Kidney (tissue), 14 donors: Measurements from ENCODE around the gene FARP2. TPM values are rescaled to one million over a fixed set of nuclear protein-coding genes. Genes with fewer than 3 reads are reported as not detected.

Experiments used
- DNase-seq, 5 donors: peaks; one replicate each; pipeline ENCODE4 v3.0.0-alpha.2; 2013 to 2020
- FAIRE-seq: peaks from 2 replicates; lab custom pipeline; 2012; peaks lifted over from hg19 to GRCh38; lab: Jason Lieb, UNC
- H3K27ac ChIP-seq, 2 donors: one replicate each; pipeline ENCODE4 v1.7.0; 2013; ENCODE audit warnings: low read depth in 2 of 2, low read length in 2 of 2, inconsistent platforms in 1 of 2
- H3K27me3 ChIP-seq: one replicate; pipeline ENCODE4 v1.7.1; 2013; ENCODE audit warnings: low read length, inconsistent platforms; ENCODE audit not compliant: control insufficient read depth, insufficient read depth
- H3K36me3 ChIP-seq, 3 donors: one replicate each; pipeline versions ENCODE4 v1.7.0 to v1.7.1; 2013; ENCODE audit warnings: low read length in 3 of 3, control low read depth in 1 of 3, inconsistent platforms in 1 of 3; ENCODE audit not compliant: insufficient read depth in 3 of 3, control insufficient read depth in 2 of 3
- H3K4me1 ChIP-seq, 3 donors: one replicate each; pipeline versions ENCODE4 v1.7.0 to v1.7.1; 2013; ENCODE audit warnings: low read length in 3 of 3, inconsistent platforms in 1 of 3, low read depth in 1 of 3; ENCODE audit not compliant: control insufficient read depth in 2 of 3, insufficient read depth in 2 of 3
- H3K4me3 ChIP-seq, 3 donors: one replicate each; pipeline versions ENCODE4 v1.7.0 to v1.8.1; 2013; ENCODE audit warnings: low read length in 3 of 3, control low read depth in 1 of 3, inconsistent platforms in 1 of 3
- H3K9ac ChIP-seq, 3 donors: one replicate each; pipeline versions ENCODE4 v1.7.0 to v1.7.1; 2013; ENCODE audit warnings: low read length in 3 of 3, control low read depth in 1 of 3, inconsistent platforms in 1 of 3
- H3K9me3 ChIP-seq, 3 donors: one replicate each; pipeline versions ENCODE4 v1.7.0 to v1.7.1; 2013; ENCODE audit warnings: low read length in 3 of 3, control low read depth in 1 of 3, inconsistent platforms in 1 of 3; ENCODE audit not compliant: control insufficient read depth in 2 of 3, insufficient read depth in 1 of 3
- CTCF ChIP-seq: IDR thresholded peaks from 3 replicates; pipeline ENCODE4 v1.5.1; 2012; ENCODE audit warnings: mild to moderate bottlenecking, moderate library complexity, borderline replicate concordance; ENCODE audit not compliant: insufficient read depth; ENCODE audit errors: extremely low read depth
- intact Hi-C: fragments of 100-400 bp; cut with DNase I; formaldehyde crosslinking; loops from one replicate; pipeline ENCODE4 v1.11.1; 2022
- polyA plus RNA-seq: library from polyadenylated mRNA; stranded (reverse); fragments of 350-450 nt; fragmentation: Illumina TruSeq; extraction: RNeasy Lipid Tissue Mini Kit (QIAGEN cat#74804); gene quantifications from one replicate; pipeline ENCODE4 v1.2.3, GENCODE V29; 2014; ENCODE audit warnings: low read depth, low replicate concordance; ENCODE audit not compliant: insufficient read depth
- total RNA-seq: library from RNA; stranded (reverse); fragmentation: NEBNext Ultra II Directional; extraction: Animal tissue kit (Norgen Biotek cat#: 25700); gene quantifications from one replicate; pipeline ENCODE4 v1.2.1, GENCODE V29; 2021
- donor health status: control.
- donor health status: control.
- donor health status: control.
- donor health status: control.
- donor health status: control.
- donor health status: DM: yes; HTN: yes; CAD: no.
- donor health status: Normal renal cell carcinoma (clear cell type).

Gene FARP2
- total and polyA plus RNA-seq, 2 donors from 2014 or later: 20.3 to 50.5 TPM

- peaks cover 6 to 8% (median 6%) of the 10 kb centered on the region in 3 donors for H3K36me3 ChIP-seq
- intact Hi-C loops: no loop called here
- DNase-seq (no peak), FAIRE-seq (no peak)
- H3K4me3 ChIP-seq: no peak overlapping the region
- H3K27ac ChIP-seq: no peak overlapping the region
- no peaks in the 10 kb centered on the region for H3K27me3 ChIP-seq
- H3K4me1 ChIP-seq: peaks cover 0 to 10% (median 8%) of the 10 kb centered on the region in 3 donors
- no peak overlapping the region for H3K9ac ChIP-seq
- no peak for TF ChIP-seq CTCF
- no peaks in the 10 kb centered on the region for H3K9me3 ChIP-seq
These were observed 30.8 kb upstream of the FARP2 start for GRCh38 chr2:241325257-241325656.

- Histone ChIP-seq H3K36me3 (peaks cover 6 to 10% (median 6%) of the 10 kb centered on the region in 3 donors), H3K27ac (no peak overlapping the region)
These were observed 26.1 kb upstream of the FARP2 start for GRCh38 chr2:241329669-241330615.

GRCh38 chr2:241330616-241330981 lies 25.5 kb upstream of the FARP2 start:
- FAIRE-seq: no peak

More at GRCh38 chr2:241329669-241330615, 26.1 kb upstream of the FARP2 start:
- intact Hi-C loops: no loop called here
- DNase-seq (no peak), FAIRE-seq (no peak)
- no peak for TF ChIP-seq CTCF
- H3K4me3 ChIP-seq: no peak overlapping the region
- no peak overlapping the region for H3K9ac ChIP-seq
- H3K9me3 ChIP-seq: no peaks in the 10 kb centered on the region
- H3K27me3 ChIP-seq: no peaks in the 10 kb centered on the region
- H3K4me1 ChIP-seq: no peaks in the 10 kb centered on the region

More at GRCh38 chr2:241330616-241330981, 25.5 kb upstream of the FARP2 start:
- no peak overlapping the region for H3K4me3 ChIP-seq
- no peak overlapping the region for H3K9ac ChIP-seq
- no peaks in the 10 kb centered on the region for H3K9me3 ChIP-seq
- TF ChIP-seq CTCF: no peak
- peaks cover 6 to 10% (median 6%) of the 10 kb centered on the region in 3 donors for H3K36me3 ChIP-seq
- no peaks in the 10 kb centered on the region for H3K4me1 ChIP-seq
- no peaks in the 10 kb centered on the region for H3K27me3 ChIP-seq
- DNase-seq: no peak
- no peak overlapping the region for H3K27ac ChIP-seq
- intact Hi-C loops: no loop called here
